Measurements from ENCODE around the gene SLC27A5. TPM values are rescaled to one million over a fixed set of nuclear protein-coding genes. Genes with fewer than 3 reads are reported as not detected.

Gene SLC27A5
- total and polyA plus RNA-seq, 2 of the 4 experiments (the other 2 are of a cell fraction) = 7.7 to 11.2 TPM

DNA sequence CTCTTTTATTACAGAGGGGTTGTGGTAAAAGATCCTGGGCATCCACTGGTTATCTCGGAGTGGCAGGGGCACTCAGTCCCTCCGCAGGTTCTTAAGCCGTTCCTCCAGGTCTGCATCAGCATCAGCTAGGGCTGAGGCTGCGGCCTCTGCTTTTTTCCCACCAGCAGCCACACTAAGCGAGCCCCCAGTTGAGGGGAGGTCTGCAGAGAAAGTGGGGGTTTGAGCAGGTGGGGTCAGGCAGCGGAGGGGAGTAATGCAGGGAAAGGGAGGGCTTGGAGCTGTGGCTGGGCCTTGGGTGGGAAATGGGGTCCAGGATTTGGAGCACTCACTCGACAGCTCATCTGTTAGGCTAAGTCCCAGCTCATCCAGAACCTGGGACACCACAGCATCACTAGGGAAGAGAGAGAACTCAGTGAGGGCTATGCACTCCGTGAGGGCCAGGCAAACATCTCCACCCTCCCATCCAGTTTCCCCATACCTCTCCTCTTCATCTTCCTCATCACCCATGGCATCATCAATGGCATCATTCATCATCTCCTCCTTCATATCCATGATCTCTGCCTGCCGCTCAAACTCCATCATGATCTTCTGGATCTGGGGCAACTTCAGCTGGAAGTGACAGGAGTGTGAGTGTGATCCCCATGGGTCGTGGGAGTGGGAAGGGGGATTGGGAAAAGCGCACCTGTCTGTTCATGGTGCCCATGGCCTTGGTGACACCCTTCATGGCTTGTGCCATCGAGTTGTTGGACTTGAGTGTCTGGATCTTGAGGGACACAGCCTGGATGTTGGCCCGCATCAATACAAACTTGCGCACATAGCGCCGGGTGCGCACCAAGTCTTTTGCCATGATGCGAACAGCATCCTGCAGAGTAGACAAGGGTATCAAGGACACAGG lies 40.0 kb upstream of the SLC27A5 start:
- ChIA-PET CTCF (no interaction called here), POLR2A (ENCODE audit: unreplicated experiment) (no interaction called here)
- Histone ChIP-seq H4K20me1 (ENCODE audit: insufficient read depth, low read length) (peaks cover 50% of the 10 kb centered on the region), H3K56ac (ENCODE audit: extremely low read depth, insufficient read depth, low read length) (no peak overlapping the region), H3K9me3 (ENCODE audit: control insufficient read depth, insufficient read depth, low read length) (no peaks in the 10 kb centered on the region), H3K4me1 (ENCODE audit: control insufficient read depth, insufficient read depth, low read length) (peaks cover 16% of the 10 kb centered on the region), H4K8ac (ENCODE audit: low read depth in 2 of 2, low read length in 2 of 2) (no peak overlapping the region), H3K79me1 (ENCODE audit: low read depth in 1 of 2, low read length in 2 of 2) (peaks cover 27 to 83% of the 10 kb centered on the region in 2 experiments), H3K36me3 (ENCODE audit: control insufficient read depth, insufficient read depth, low read length) (peaks cover 68% of the 10 kb centered on the region), H3K27me3 (ENCODE audit: control insufficient read depth, insufficient read depth, low read length) (no peaks in the 10 kb centered on the region), H3K23ac (ENCODE audit: low read depth, low read length) (no peak overlapping the region), H4K5ac (ENCODE audit: low read depth, low read length) (no peak overlapping the region), H3K9ac (ENCODE audit: low read depth, low read length) (no peak overlapping the region), H2AFZ (replicated peaks; ENCODE audit: low read length, poor library complexity) (no peak overlapping the region), H2AK9ac (replicated peaks; ENCODE audit: low read depth, low read length, poor library complexity) (peak overlapping the region; percentile 42), H2AK5ac (ENCODE audit: low read depth, low read length) (no peak overlapping the region), H2BK5ac (ENCODE audit: low read depth, low read length, poor library complexity, severe bottlenecking) (no peak overlapping the region), H2BK15ac (ENCODE audit: low read depth, low read length) (no peak overlapping the region), H3K4me2 (ENCODE audit: low read depth, low read length) (no peak overlapping the region), H3K4me3 (ENCODE audit: insufficient read depth, low read depth, low read length) (no peak overlapping the region), H4K91ac (ENCODE audit: insufficient read depth, low read depth, low read length) (no peak overlapping the region), H2BK20ac (ENCODE audit: low read depth, low read length) (no peak overlapping the region), H3K14ac (replicated peaks; ENCODE audit: low read depth, low read length) (no peak overlapping the region), H3K18ac (ENCODE audit: low read depth, low read length) (no peak overlapping the region), H2BK120ac (ENCODE audit: low read depth, low read length) (no peak overlapping the region), H3K4ac (ENCODE audit: low read depth, low read length) (no peak overlapping the region), H3K9me1 (ENCODE audit: insufficient read depth, low read length) (peaks cover 22% of the 10 kb centered on the region), H3K27ac (ENCODE audit: insufficient read depth, low read length) (no peak overlapping the region)
- TF ChIP-seq, protein P1, sequence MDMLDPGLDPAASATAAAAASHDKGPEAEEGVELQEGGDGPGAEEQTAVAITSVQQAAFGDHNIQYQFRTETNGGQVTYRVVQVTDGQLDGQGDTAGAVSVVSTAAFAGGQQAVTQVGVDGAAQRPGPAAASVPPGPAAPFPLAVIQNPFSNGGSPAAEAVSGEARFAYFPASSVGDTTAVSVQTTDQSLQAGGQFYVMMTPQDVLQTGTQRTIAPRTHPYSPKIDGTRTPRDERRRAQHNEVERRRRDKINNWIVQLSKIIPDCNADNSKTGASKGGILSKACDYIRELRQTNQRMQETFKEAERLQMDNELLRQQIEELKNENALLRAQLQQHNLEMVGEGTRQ (IDR thresholded peaks at IDR 0.05; ENCODE audit: low read depth, low read length) = no peak
- TF ChIP-seq MXI1 (IDR thresholded peaks at IDR 0.05; ENCODE audit: borderline replicate concordance, low read depth, low read length) = no peak
- WGBS, 2 experiments (ENCODE audit: extremely low coverage in 2 of 2, insufficient read length in 1 of 2) = 100% methylated on average over 7 of the region's 18 CpGs; no CpG with 5 or more reads in 1 of the 2 experiments
- dilution Hi-C loops (cut with HindIII; ENCODE audit: low sequenced_read_pairs, unreplicated experiment) (no loop called here), in situ Hi-C loops (cut with MboI; ENCODE audit: low sequenced_read_pairs) (no loop called here), intact Hi-C loops (cut with micrococcal nuclease) (no loop called here)
- no peak for ATAC-seq (ENCODE audit: low read depth)
- no peak for DNase-seq
- BruUV-seq (replicated peaks) = TSS peak; percentile 83
